HG03064 (cell line): ENCODE measurements around the gene STARD8.

ENCODE experiments used
- ATAC-seq: cut with Tn5 transposase; IDR thresholded peaks from one replicate; pipeline ENCODE4 v1.9.1; 2021; ENCODE audit warnings: low read depth; ENCODE audit not compliant: unreplicated experiment

STARD8 gene

GRCh38 chrX:68743754-68744153, 96.3 kb downstream of the STARD8 start:
- ATAC-seq = no peak

- ATAC-seq = no peak
Measured at GRCh38 chrX:68746988-68747387, 99.5 kb downstream of the STARD8 start.

- no peak for ATAC-seq
Measured at GRCh38 chrX:68748030-68748429, 100.6 kb downstream of the STARD8 start.

DNA sequence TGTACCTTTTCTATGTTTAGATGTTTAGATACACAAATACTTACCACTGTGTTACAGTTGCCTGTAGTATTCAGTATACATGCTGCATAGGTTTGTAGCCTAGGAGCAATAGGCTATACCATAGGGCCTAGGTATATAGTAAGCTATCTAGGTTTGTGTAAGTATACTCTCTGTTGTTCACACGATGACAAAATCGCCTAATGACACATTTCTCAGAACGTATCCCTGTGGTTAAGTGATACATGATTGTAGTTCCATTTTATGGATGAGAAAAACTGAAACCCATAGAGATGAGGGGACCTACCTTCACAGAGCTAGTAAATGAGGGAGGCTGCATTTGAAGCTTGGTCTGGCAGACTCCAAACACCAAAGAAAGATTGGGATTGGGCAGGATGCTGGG, 102.0 kb downstream of the STARD8 start:
- no peak for ATAC-seq

DNA sequence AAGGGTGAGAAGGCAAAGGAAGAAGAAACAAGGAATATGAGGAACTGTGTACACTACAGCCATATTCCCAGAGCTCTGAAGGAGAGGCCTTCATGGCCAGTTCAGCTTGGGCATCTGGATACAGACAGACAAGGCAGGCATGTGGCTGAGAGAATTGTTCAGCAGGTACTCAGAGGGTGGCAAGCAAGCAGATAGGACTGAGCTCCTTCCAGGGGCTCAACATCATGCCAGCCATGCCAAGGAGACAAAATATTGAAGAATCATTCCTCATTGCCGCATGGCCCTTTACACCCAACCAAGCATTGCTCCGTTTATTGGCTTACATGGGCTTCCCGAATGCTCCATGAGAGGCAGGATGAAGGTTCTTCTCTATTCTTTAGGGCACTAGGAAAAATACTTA, 102.8 kb downstream of the STARD8 start:
- no peak for ATAC-seq

- no peak for ATAC-seq
Measured at GRCh38 chrX:68751372-68751771, 103.9 kb downstream of the STARD8 start.

GRCh38 chrX:68753218-68753617, 105.8 kb downstream of the STARD8 start:
- no peak for ATAC-seq

- no peak for ATAC-seq
Measured at GRCh38 chrX:68754406-68754805, 106.9 kb downstream of the STARD8 start.

- ATAC-seq = no peak
Measured at GRCh38 chrX:68755616-68756125, 108.2 kb downstream of the STARD8 start.

- no peak for ATAC-seq
Measured at GRCh38 chrX:68757331-68757730, 109.9 kb downstream of the STARD8 start.

DNA sequence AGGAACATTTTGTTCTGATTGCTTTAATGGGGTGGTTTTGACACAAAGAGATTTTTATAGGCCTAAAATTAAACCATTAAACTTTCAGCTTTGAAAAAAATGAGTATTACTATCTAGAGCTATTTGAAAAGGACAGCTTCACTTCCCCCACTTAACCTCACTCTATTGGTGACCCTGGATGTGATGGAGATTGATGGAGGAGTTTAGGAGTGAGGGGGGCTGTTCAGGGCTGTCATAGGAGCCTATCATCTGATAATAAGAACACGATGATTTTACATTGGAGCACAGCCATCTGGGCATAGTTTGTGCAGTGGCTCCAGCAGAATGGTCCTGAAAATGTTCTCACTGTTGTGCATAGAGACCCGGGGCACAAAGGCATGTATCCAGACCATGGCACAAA, 110.3 kb downstream of the STARD8 start:
- ATAC-seq = no peak

DNA sequence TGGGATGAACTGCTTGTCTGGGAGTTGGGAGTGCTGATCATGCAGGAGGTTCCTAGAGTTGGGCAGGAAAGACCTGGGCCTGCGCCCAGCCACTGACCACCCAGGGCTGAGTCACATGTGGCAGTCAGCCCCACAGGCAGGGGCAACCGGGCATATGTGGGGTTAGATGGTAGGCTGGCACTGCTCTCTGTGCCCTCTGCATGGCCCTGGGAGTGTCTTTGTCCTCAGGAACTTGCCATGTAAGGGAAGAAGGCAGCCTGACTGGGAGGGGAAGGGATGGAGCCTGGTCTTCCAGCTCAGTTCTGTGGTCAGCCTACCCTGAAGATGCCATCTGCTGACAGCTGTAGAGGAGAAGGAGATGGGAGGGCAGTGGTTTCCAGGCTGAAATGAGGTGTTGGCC, 111.2 kb downstream of the STARD8 start:
- no peak for ATAC-seq

DNA sequence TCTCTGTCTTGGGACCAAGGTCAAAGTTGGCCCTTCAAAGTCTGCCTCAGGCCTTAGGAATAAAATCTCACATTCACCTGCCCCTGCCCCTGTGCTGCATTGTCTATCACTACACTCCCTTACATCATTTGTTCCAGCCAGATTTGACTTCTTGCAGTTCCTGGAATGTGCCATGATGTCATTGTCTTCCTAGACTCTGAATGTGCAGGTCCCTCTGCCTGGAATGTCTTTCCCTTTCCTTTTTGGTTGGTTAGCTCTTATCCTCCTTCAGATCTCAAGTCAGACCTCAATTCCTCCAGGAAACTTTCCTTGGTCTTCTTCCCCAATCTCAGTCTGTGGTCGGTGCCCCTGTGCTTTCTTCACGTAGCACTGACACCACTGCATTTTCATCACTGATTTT, 113.6 kb downstream of the STARD8 start:
- ATAC-seq = no peak

DNA sequence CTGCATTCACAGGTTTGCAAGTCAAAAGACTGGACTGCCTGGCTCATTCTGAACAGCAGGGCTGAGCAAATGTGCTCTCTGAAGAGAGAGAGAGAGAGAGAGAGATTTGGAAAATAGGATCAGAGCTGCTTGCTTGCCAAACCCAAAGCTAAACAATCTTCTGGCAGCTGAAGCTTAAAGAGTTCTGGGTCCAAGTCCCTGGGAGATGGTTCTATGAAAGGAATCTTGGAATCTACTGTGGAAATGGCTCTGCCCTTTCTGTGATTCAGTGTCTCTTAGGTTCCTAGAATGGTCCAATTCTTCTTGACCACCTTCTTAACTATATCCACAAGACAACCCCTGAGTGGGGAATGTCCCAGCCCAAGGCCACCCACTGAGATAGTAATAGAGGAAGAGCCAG, 115.3 kb downstream of the STARD8 start:
- ATAC-seq = no peak

- no peak for ATAC-seq
Measured at GRCh38 chrX:68763481-68763880, 116.0 kb downstream of the STARD8 start.
